Endothelial cell of umbilical vein (primary cell): ENCODE measurements around the gene PLEKHG5. TPM values are rescaled to one million over a fixed set of nuclear protein-coding genes. Genes with fewer than 3 reads are reported as not detected.

Experiments
- BruUV-seq: library from RNA; stranded (reverse); fragments of 400-500 nt; replicated peaks from 2 replicates; lab custom pipeline; 2021; lab: Mats Ljungman, UMichigan
- CTCF ChIA-PET: fragments of 300-600, 350-600 bp; sonication (Branson Sonifier 250); formaldehyde crosslinking; loops from one replicate; lab custom pipeline; 2021; ENCODE audit warnings: antibody characterized with exemption, inconsistent platforms; lab: Charles Lee
- POLR2A ChIA-PET: fragments of 300-600, 350-600 bp; sonication (Branson Sonifier 250); formaldehyde crosslinking; loops from one replicate; lab custom pipeline; 2021; ENCODE audit warnings: antibody characterized with exemption, inconsistent platforms; lab: Charles Lee
- DNase-seq: peaks from one replicate; pipeline ENCODE4 v3.0.0-alpha.2; 2011; ENCODE audit warnings: low read depth, low spot score
- FAIRE-seq: peaks from 2 replicates; lab custom pipeline; 2011; peaks lifted over from hg19 to GRCh38; lab: Jason Lieb, UNC
- H2AFZ ChIP-seq: 2 replicates; pipeline ENCODE4 v1.6.0; 2012; ENCODE audit warnings: low read depth, low read length, control low read depth, inconsistent platforms
- H3K27ac ChIP-seq: 2 replicates; pipeline ENCODE4 v1.5.1; 2011; ENCODE audit warnings: low read depth, mild to moderate bottlenecking, control low read depth, low read length, moderate library complexity; ENCODE audit not compliant: insufficient read depth
- H3K27me3 ChIP-seq, 2 experiments: 2 replicates each; pipeline versions ENCODE4 v1.6.0 to v1.6.1; 2011; ENCODE audit warnings: low read length in 2 of 2, mixed read lengths in 1 of 2; ENCODE audit not compliant: control insufficient read depth in 2 of 2, insufficient read depth in 2 of 2
- H3K36me3 ChIP-seq, 2 experiments: 2 replicates in 1 of 2; 3 replicates in 1 of 2; pipeline ENCODE4 v1.5.1; 2011; ENCODE audit warnings: low read length in 2 of 2, mild to moderate bottlenecking in 1 of 2, moderate library complexity in 1 of 2; ENCODE audit not compliant: control insufficient read depth in 2 of 2, insufficient read depth in 2 of 2; ENCODE audit errors: extremely low read depth in 1 of 2
- H3K4me1 ChIP-seq: 3 replicates; pipeline ENCODE4 v1.5.1; 2011; ENCODE audit warnings: mild to moderate bottlenecking, low read length; ENCODE audit not compliant: control insufficient read depth, insufficient read depth; ENCODE audit errors: extremely low read depth
- H3K4me2 ChIP-seq: 2 replicates; pipeline ENCODE4 v1.6.1; 2011; ENCODE audit warnings: low read length, control low read depth, mixed read lengths; ENCODE audit not compliant: insufficient read depth
- H3K4me3 ChIP-seq, 3 experiments: fragments of 200-600 bp in 1 of 3; sonication (generic), shearing (Covaris generic) in 1 of 3; replicated peaks in 1 of 3; 2 replicates each; pipeline ENCODE4 v1.5.1; 2011 to 2016; ENCODE audit warnings: control low read depth in 3 of 3, low read length in 3 of 3, mild to moderate bottlenecking in 2 of 3, inconsistent platforms in 1 of 3, low read depth in 1 of 3, moderate library complexity in 1 of 3; ENCODE audit not compliant: insufficient read depth in 1 of 3
- H3K79me2 ChIP-seq: 2 replicates; pipeline ENCODE4 v1.6.0; 2012; ENCODE audit warnings: low read length, inconsistent platforms; ENCODE audit not compliant: control insufficient read depth, insufficient read depth
- H3K9ac ChIP-seq: replicated peaks from 2 replicates; pipeline ENCODE3; 2011; ENCODE audit warnings: low read length, control low read depth; ENCODE audit not compliant: insufficient read depth; ENCODE audit errors: extremely low read depth
- H3K9me1 ChIP-seq: replicated peaks from 3 replicates; pipeline ENCODE4 v1.6.0; 2011; ENCODE audit warnings: mild to moderate bottlenecking, low read length; ENCODE audit not compliant: control insufficient read depth, insufficient read depth; ENCODE audit errors: extremely low read depth
- H3K9me3 ChIP-seq: replicated peaks from 2 replicates; pipeline ENCODE4 v1.5.1; 2012; ENCODE audit warnings: low read length, inconsistent platforms; ENCODE audit not compliant: control insufficient read depth, insufficient read depth
- H4K20me1 ChIP-seq: replicated peaks from 2 replicates; pipeline ENCODE3; 2011; ENCODE audit warnings: mild to moderate bottlenecking, low read length; ENCODE audit not compliant: control insufficient read depth, insufficient read depth; ENCODE audit errors: extremely low read depth
- EZH2 ChIP-seq: IDR thresholded peaks from 2 replicates; pipeline ENCODE4 v1.6.1; 2012; ENCODE audit warnings: borderline replicate concordance, low read depth, mild to moderate bottlenecking, moderate library complexity, low read length, inconsistent platforms; ENCODE audit not compliant: severe bottlenecking
- FOS ChIP-seq: IDR thresholded peaks from 2 replicates; pipeline ENCODE4 v1.6.1; 2011; ENCODE audit warnings: mild to moderate bottlenecking, low read length, moderate library complexity, borderline replicate concordance; ENCODE audit not compliant: insufficient read depth
- GATA2 ChIP-seq: IDR thresholded peaks from 2 replicates; pipeline ENCODE4 v1.7.0; 2011; ENCODE audit warnings: low read depth, mild to moderate bottlenecking, moderate library complexity, mixed read lengths, low read length; ENCODE audit not compliant: insufficient read length, insufficient read depth
- JUN ChIP-seq: IDR thresholded peaks from 2 replicates; pipeline ENCODE4 v1.6.1; 2011; ENCODE audit warnings: borderline replicate concordance, low read depth; ENCODE audit not compliant: insufficient read length, insufficient read depth
- MYC ChIP-seq: IDR thresholded peaks from one replicate; pipeline ENCODE4 v1.6.1; 2011; ENCODE audit warnings: mild to moderate bottlenecking, low read depth, low read length
- POLR2A ChIP-seq: IDR thresholded peaks from 2 replicates; pipeline ENCODE4 v1.6.1; 2012; ENCODE audit warnings: low read depth, mild to moderate bottlenecking, control low read depth, low read length
- POLR2AphosphoS5 ChIP-seq: IDR thresholded peaks from 2 replicates; pipeline ENCODE4 v1.6.1; 2012; ENCODE audit warnings: low read depth, mild to moderate bottlenecking, control low read depth, low read length, moderate library complexity; ENCODE audit not compliant: insufficient read depth
- dilution Hi-C: fragments of 300-500 bp; cut with MboI; formaldehyde crosslinking; loops from one replicate; pipeline ENCODE4 v1.15.0; 2019; ENCODE audit warnings: low sequenced_read_pairs; ENCODE audit not compliant: extremely low pct_ligation_motif_present
- intact Hi-C: fragments of 100-400 bp; cut with micrococcal nuclease; formaldehyde crosslinking; loops from one replicate; pipeline ENCODE4 v1.10.0; 2022
- polyA plus RNA-seq, 4 experiments: library from polyadenylated mRNA; depleted of rRNA in 3 of 4; stranded (reverse) in 3 of 4; unstranded in 1 of 4; fragments of >200 nt; gene quantifications; 2 replicates each; pipeline versions ENCODE4 v1.2.1 to v1.2.3, GENCODE V29; 2011 to 2012; ENCODE audit warnings: missing spikeins in 1 of 4
- total RNA-seq: library from RNA; stranded (reverse); gene quantifications from 2 replicates; pipeline ENCODE4 v1.2.3, GENCODE V29; 2021
- TF ChIP-seq, protein P1 (sequence below): IDR thresholded peaks from 2 replicates; pipeline ENCODE4 v1.6.1; 2011; ENCODE audit not compliant: insufficient read depth, insufficient read length
- TF ChIP-seq, protein P2 (sequence below), 2 donors: IDR thresholded peaks; 1 replicate in 1 of 2; 2 replicates in 1 of 2; pipeline ENCODE4 v1.5.1; 2011; ENCODE audit warnings: low read length in 2 of 2, mild to moderate bottlenecking in 2 of 2, moderate library complexity in 2 of 2, control low read depth in 1 of 2, inconsistent platforms in 1 of 2, low read depth in 1 of 2; ENCODE audit not compliant: insufficient read depth in 1 of 2; ENCODE audit errors: extremely low read depth in 1 of 2

The PLEKHG5 gene
- total and polyA plus RNA-seq, 2 donors (not counting 3 experiments of a cell fraction or from before 2014, with no cell fraction given): 30.6 to 56.9 TPM

DNA sequence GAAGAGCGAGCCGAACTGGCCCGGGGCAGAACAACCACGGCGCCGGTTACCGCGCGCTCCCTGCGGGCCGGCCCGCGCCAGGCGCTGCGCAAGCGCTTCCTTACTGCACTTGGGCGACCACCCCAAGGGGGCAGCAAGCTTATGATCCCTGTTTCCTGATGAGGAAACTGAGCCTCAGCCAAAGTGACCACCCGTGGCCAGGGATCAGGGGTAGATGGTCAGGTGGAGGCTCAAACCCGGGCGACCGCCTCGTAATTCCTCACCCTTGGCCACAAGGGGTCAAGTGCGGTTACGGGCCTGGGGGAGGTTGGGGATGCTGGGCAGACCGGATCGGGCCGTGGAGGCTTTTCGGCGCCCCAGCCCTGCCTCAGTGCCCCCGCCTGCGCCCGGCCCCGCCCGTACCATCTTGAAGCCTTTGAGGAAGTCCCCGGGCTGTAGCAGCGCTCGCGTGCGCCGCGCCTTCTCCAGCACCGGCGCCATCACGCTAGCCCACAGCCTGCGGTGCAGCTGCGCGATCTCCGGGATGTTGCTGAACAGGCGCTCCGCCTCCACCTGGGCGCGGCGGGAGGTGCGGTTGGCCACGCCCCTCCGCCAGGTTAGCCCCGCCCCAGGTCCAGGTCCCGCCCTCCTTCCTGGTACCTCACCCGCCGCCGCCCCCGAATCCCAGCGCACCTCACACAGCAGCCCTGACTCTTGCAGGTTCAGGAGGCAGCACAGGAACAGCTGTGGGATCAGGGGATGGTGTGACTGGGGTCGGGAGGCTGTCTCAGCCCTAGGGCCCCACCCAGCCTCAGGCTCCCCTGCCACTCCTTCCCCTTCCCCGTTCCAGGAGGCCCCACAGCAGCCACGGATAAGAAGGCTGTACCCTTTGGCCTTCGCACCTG, 20.1 kb downstream of the PLEKHG5 start:
- intact Hi-C loops (no loop called here), dilution Hi-C loops (no loop called here)
- Histone ChIP-seq H3K36me3 (peaks cover 10 to 69% of the 10 kb centered on the region in 2 experiments), H3K4me2 (no peak overlapping the region), H3K9ac (no peak overlapping the region), H3K9me3 (no peaks in the 10 kb centered on the region), H3K27ac (no peak overlapping the region), H4K20me1 (no peaks in the 10 kb centered on the region), H3K79me2 (no peaks in the 10 kb centered on the region), H3K4me3 (no peak overlapping the region), H3K9me1 (no peaks in the 10 kb centered on the region), H2AFZ (no peak overlapping the region), H3K27me3 (no peaks in the 10 kb centered on the region), H3K4me1 (no peaks in the 10 kb centered on the region)
- FAIRE-seq (no peak), DNase-seq (no peak)
- CTCF ChIA-PET: interaction anchor here (0.8 to 1.5 kb wide), 3 partner anchors 11 to 17 kb away, joined by 3 to 6 read pairs (median 3); no protein-coding TSS in a partner anchor
- no TSS peak for BruUV-seq
- TF ChIP-seq FOS (no peak), POLR2A (no peak), POLR2AphosphoS5 (no peak), MYC (no peak), GATA2 (no peak), EZH2 (no peak), JUN (no peak)
- TF ChIP-seq, protein P1, sequence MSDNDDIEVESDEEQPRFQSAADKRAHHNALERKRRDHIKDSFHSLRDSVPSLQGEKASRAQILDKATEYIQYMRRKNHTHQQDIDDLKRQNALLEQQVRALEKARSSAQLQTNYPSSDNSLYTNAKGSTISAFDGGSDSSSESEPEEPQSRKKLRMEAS: no peak
- TF ChIP-seq, protein P2, sequence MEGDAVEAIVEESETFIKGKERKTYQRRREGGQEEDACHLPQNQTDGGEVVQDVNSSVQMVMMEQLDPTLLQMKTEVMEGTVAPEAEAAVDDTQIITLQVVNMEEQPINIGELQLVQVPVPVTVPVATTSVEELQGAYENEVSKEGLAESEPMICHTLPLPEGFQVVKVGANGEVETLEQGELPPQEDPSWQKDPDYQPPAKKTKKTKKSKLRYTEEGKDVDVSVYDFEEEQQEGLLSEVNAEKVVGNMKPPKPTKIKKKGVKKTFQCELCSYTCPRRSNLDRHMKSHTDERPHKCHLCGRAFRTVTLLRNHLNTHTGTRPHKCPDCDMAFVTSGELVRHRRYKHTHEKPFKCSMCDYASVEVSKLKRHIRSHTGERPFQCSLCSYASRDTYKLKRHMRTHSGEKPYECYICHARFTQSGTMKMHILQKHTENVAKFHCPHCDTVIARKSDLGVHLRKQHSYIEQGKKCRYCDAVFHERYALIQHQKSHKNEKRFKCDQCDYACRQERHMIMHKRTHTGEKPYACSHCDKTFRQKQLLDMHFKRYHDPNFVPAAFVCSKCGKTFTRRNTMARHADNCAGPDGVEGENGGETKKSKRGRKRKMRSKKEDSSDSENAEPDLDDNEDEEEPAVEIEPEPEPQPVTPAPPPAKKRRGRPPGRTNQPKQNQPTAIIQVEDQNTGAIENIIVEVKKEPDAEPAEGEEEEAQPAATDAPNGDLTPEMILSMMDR (IDR thresholded peaks at IDR 0.05; ENCODE audit: extremely low read depth in 1 of 2, insufficient read depth in 1 of 2, low read depth in 1 of 2, low read length in 2 of 2): no peak
- POLR2A ChIA-PET: no interaction called here
